MM.1S (cell line): Measurements from ENCODE around the gene SUN5.

ENCODE experiments used
- DNase-seq: peaks from one replicate; pipeline ENCODE4 v3.0.0-alpha.2; 2015
- H2AFZ ChIP-seq: fragments of 300-600 bp; sonication (generic); 2 replicates; pipeline ENCODE4 v1.6.0; 2016; ENCODE audit warnings: antibody characterized with exemption, low read length
- H3F3A ChIP-seq: fragments of 300-600 bp; sonication (generic); 2 replicates; pipeline ENCODE4 v1.6.1; 2016; ENCODE audit warnings: mild to moderate bottlenecking, antibody characterized with exemption, low read length, moderate library complexity, mixed read lengths; ENCODE audit not compliant: insufficient read depth
- H3K27ac ChIP-seq: fragments of 300-600 bp; sonication (generic); 2 replicates; pipeline ENCODE4 v1.5.1; 2016; ENCODE audit warnings: mild to moderate bottlenecking, low read length
- H3K27me3 ChIP-seq: fragments of 300-600 bp; sonication (generic); replicated peaks from 2 replicates; pipeline ENCODE4 v1.6.0; 2016; ENCODE audit warnings: low read length; ENCODE audit not compliant: insufficient read depth
- H3K36me3 ChIP-seq: fragments of 300-600 bp; sonication (generic); replicated peaks from 2 replicates; pipeline ENCODE4 v1.6.1; 2016; ENCODE audit warnings: mild to moderate bottlenecking, low read length, mixed read lengths; ENCODE audit not compliant: insufficient read depth
- H3K4me1 ChIP-seq: fragments of 300-600 bp; sonication (generic); 2 replicates; pipeline ENCODE4 v1.6.1; 2016; ENCODE audit warnings: low read length, mixed read lengths
- H3K4me2 ChIP-seq: fragments of 300-600 bp; sonication (generic); 2 replicates; pipeline ENCODE4 v1.6.0; 2016; ENCODE audit warnings: low read depth, low read length
- H3K4me3 ChIP-seq: fragments of 300-600 bp; sonication (generic); 2 replicates; pipeline ENCODE4 v1.5.1; 2016; ENCODE audit warnings: low read length, mixed read lengths
- H3K79me2 ChIP-seq: fragments of 300-600 bp; sonication (generic); 2 replicates; pipeline ENCODE4 v1.6.1; 2016; ENCODE audit warnings: mixed run types, low read length, mixed read lengths
- H3K9ac ChIP-seq: fragments of 300-600 bp; sonication (generic); 2 replicates; pipeline ENCODE4 v1.6.1; 2016; ENCODE audit warnings: low read length, mixed read lengths
- H3K9me2 ChIP-seq: fragments of 300-600 bp; sonication (generic); replicated peaks from 2 replicates; pipeline ENCODE4 v1.6.1; 2016; ENCODE audit warnings: mild to moderate bottlenecking, low read length, mixed read lengths; ENCODE audit not compliant: insufficient read depth
- H3K9me3 ChIP-seq: fragments of 300-600 bp; sonication (generic); replicated peaks from 2 replicates; pipeline ENCODE4 v1.6.1; 2016; ENCODE audit warnings: mild to moderate bottlenecking, low read length, mixed read lengths; ENCODE audit not compliant: insufficient read depth
- H4K20me1 ChIP-seq: fragments of 300-600 bp; sonication (generic); 2 replicates; pipeline ENCODE4 v1.6.1; 2016; ENCODE audit warnings: mild to moderate bottlenecking, low read length, moderate library complexity, mixed read lengths; ENCODE audit not compliant: insufficient read depth
- EZH2 ChIP-seq: fragments of 300-600 bp; sonication (generic); optimal IDR thresholded peaks from 2 replicates; pipeline ENCODE3; 2017; ENCODE audit warnings: low read depth, mild to moderate bottlenecking, antibody characterized with exemption, low read length, mixed read lengths
- EZH2phosphoT487 ChIP-seq: fragments of 300-600 bp; sonication (generic); IDR thresholded peaks from 2 replicates; pipeline ENCODE4 v1.6.1; 2018; ENCODE audit warnings: antibody characterized with exemption, low read length
- TF ChIP-seq, protein P1 (sequence below): fragments of 300-600 bp; sonication (generic); IDR thresholded peaks from 2 replicates; pipeline ENCODE4 v1.5.1; 2016; ENCODE audit warnings: antibody characterized with exemption, low read length, mixed read lengths

SUN5 gene

DNA sequence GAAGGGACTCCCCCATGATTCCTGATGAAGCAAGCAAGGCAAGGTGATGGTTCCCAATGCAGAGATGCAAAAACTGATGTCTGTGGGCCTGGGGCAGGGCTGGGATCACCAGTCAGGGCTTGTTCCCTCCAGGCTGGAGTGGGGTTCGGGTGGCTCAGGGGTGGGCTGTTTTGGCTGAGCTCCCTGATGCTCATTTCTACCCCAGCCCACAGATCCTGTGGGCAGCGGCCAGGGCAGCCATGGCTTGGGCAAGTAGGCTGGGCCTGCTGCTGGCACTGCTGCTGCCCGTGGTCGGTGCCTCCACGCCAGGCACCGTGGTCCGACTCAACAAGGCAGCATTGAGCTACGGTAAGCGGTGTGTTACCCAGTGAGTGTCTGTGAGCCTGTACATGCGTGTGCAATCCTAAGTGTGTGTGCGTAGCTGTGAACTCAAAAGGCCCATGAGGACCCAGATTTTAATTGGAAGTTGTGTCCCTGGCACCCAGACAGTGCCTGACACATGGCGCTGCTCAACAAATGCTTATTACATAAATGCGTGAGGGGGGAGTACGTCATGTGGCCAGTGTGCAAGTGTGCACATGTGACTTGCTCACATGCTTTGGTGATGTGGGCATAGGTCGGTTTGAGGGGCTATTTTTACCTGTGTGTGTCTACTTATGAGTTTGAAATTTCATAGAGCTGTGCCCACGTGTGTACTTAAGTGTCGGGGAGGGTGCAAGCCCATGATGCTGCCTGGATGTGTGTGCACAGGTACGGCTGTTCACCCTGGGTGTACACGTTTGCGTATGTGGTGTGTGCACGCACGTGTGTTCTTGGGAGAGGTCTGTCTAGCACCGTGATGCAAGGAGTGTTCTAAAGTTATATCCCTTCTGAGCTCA lies 4.3 kb upstream of the SUN5 start:
- no peak overlapping the region for H3K27ac ChIP-seq
- no peaks in the 10 kb centered on the region for H3K36me3 ChIP-seq
- H3K4me3 ChIP-seq, result no peak overlapping the region
- H3K9me2 ChIP-seq, result no peaks in the 10 kb centered on the region
- no peak for DNase-seq
- H3K79me2 ChIP-seq, result no peaks in the 10 kb centered on the region
- no peaks in the 10 kb centered on the region for H3K9me3 ChIP-seq
- H2AFZ ChIP-seq, result no peak overlapping the region
- H4K20me1 ChIP-seq, result no peaks in the 10 kb centered on the region
- H3K9ac ChIP-seq, result no peak overlapping the region
- no peaks in the 10 kb centered on the region for H3F3A ChIP-seq
- TF ChIP-seq EZH2phosphoT487 (no peak), EZH2 (no peak)
- TF ChIP-seq, protein P1, sequence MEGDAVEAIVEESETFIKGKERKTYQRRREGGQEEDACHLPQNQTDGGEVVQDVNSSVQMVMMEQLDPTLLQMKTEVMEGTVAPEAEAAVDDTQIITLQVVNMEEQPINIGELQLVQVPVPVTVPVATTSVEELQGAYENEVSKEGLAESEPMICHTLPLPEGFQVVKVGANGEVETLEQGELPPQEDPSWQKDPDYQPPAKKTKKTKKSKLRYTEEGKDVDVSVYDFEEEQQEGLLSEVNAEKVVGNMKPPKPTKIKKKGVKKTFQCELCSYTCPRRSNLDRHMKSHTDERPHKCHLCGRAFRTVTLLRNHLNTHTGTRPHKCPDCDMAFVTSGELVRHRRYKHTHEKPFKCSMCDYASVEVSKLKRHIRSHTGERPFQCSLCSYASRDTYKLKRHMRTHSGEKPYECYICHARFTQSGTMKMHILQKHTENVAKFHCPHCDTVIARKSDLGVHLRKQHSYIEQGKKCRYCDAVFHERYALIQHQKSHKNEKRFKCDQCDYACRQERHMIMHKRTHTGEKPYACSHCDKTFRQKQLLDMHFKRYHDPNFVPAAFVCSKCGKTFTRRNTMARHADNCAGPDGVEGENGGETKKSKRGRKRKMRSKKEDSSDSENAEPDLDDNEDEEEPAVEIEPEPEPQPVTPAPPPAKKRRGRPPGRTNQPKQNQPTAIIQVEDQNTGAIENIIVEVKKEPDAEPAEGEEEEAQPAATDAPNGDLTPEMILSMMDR, result no peak
- H3K4me1 ChIP-seq, result no peaks in the 10 kb centered on the region
- no peak overlapping the region for H3K4me2 ChIP-seq
- H3K27me3 ChIP-seq, result peaks cover 66% of the 10 kb centered on the region

DNA sequence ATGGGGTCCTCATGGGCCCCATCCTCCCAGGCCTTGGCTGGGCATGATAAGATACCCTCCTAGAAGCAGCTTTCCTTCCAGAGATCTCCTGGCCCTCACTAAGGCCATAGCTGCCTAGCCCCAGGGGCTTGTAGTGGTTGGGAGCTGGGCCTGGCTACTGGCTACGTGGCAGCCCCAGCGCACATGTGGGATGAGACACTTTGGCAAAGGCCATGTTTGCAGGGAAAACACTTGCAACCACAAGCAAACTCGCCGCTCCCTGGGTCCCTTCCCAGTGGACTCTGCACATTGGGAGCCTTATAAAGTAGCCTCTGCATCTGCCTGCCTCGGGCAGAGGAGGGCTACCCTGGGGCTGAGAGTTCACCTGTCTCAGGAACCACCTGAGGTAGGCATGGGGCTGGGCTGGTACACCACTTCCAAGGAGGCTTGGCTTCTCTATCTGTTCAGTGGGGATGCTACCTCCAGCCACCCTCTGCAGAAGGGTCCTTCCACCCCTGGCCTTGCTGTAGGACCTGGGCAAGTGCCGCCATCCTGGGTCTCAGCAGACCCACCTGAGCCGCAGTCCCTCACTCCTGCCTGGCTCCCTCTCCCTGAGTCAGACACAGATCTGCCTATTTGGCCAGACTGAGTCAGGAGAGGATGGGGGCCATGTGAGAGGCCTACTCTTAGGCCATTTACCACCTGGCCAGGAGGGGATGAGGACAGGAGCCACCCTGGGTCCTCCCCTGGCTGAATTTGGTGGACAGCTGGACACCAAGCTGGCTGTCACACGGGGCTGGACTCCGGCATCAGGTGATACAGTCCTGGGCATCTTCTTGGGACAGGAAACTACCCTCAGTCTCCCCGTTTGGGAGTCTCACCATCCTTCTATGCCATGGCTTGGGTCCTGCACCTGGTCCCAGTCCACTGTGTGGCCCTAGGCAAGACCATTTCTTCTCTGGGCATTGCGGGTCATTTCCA lies 3.4 kb upstream of the SUN5 start, which contains the start of gene BPIFB2:
Gene BPIFB2, plus strand, starts transcription at position 329 of the 960 bp plus-strand sequence. CDS start 871 bp downstream, outside the sequence.
- DNase-seq, result no peak
- Histone ChIP-seq H3K79me2 (no peaks in the 10 kb centered on the region), H3K9ac (no peak within 1 kb of the TSS), H3K4me2 (no peak within 1 kb of the TSS), H3K27ac (no peak within 1 kb of the TSS), H3F3A (no peaks in the 10 kb centered on the region), H4K20me1 (no peaks in the 10 kb centered on the region), H2AFZ (no peak within 1 kb of the TSS), H3K9me3 (no peaks in the 10 kb centered on the region), H3K9me2 (no peaks in the 10 kb centered on the region), H3K27me3 (peaks cover 56% of the 10 kb centered on the region), H3K4me3 (no peak within 1 kb of the TSS), H3K36me3 (no peaks in the 10 kb centered on the region), H3K4me1 (no peaks in the 10 kb centered on the region)
- TF ChIP-seq EZH2 (no peak), EZH2phosphoT487 (no peak)
- TF ChIP-seq, protein P1, result no peak

DNA sequence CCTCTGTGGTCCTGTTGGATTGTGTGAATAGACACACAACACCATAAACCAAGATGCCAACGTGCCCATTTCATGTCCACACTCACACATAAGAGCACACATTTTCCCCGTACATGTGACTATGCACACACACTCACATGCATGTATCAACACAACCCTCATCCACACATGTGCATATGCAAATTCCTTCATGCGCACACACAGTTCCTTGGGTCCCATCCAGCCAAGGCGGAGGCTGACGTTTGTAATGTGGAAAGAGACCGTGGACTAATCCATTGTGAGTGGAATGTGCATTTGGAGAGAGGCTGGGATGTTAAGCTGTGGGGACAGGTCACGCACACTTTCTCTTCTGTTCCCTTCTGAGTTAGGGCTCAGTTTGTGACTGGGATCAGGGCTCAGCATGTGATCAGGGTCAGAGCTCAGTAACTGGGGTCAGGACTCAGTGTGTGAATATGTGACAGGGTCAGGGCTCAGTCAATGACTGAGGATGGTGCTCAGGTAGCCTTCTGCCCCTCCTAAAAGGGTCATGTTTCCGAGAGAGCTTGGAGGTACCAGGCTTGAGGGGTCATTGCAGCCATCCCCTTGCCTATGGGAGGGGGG lies 2.6 kb upstream of the SUN5 start:
- H3K27me3 ChIP-seq, result peaks cover 49% of the 10 kb centered on the region
- H3K36me3 ChIP-seq, result no peaks in the 10 kb centered on the region
- no peak for DNase-seq
- H3K79me2 ChIP-seq, result no peaks in the 10 kb centered on the region
- H2AFZ ChIP-seq, result no peak overlapping the region
- no peaks in the 10 kb centered on the region for H4K20me1 ChIP-seq
- H3K4me3 ChIP-seq, result no peak overlapping the region
- H3K4me2 ChIP-seq, result no peak overlapping the region
- H3K9me3 ChIP-seq, result no peaks in the 10 kb centered on the region
- no peak overlapping the region for H3K9ac ChIP-seq
- H3K9me2 ChIP-seq, result no peaks in the 10 kb centered on the region
- no peaks in the 10 kb centered on the region for H3F3A ChIP-seq
- H3K4me1 ChIP-seq, result no peaks in the 10 kb centered on the region
- no peak overlapping the region for H3K27ac ChIP-seq
- TF ChIP-seq, protein P1, result no peak
- TF ChIP-seq EZH2 (no peak), EZH2phosphoT487 (no peak)
